HG03460 (cell line): Measurements from ENCODE around the gene FGF21.
A peak's percentile ranks its signal among the peaks of the same experiment; 100 is the strongest.
"Not testable (repeated sequence)": the region's sequence is repeated elsewhere in the genome, so short reads cannot be mapped to it uniquely, and the experiment has no call there.

Experiments used
- ATAC-seq: cut with Tn5 transposase; IDR thresholded peaks from one replicate; pipeline ENCODE4 v1.9.1; 2021; ENCODE audit not compliant: unreplicated experiment

The FGF21 gene

GRCh38 chr19:48786422-48786821 lies 31.1 kb downstream of the FGF21 start:
- ATAC-seq: not testable (repeated sequence)

DNA sequence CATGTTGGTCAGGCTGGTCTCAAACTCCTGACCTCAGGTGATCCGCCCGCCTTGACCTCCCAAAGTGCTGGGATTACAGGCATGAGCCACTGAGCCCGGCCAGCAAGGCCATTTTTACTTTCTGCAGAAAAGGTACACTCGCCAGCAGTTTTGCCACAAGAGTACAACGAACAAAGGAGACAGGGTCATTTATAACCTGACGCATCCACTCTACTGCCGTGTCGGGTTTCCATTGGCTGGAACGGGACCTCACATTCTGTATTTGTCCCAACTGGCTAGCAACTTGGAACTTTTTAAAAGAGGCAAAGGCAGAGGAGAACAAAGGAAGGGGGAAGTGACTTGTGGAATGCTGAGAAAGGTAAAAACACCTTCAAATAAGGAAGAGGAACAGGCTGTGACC lies 32.0 kb downstream of the FGF21 start:
- ATAC-seq: not testable (repeated sequence)

GRCh38 chr19:48793271-48793670 lies 37.9 kb downstream of the FGF21 start:
- no peak for ATAC-seq

DNA sequence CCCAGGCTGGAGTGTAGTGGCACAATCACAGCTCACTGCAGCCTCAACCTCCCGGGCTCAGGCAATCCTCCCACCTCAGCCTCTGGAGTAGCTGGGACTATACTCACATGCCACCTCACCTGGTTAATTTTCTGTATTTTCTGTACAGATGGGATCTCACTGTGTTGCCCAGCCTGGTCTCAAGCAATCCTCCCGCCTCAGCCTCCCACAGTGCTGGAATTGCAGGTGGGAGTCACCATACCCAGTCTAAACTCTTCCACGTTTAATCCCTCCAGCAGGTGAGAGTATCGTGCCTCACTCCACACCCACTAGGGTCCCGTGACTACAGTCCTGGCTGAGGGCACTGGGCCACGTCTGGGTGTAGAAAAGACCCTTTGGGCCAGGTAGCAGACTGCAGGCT lies 39.0 kb downstream of the FGF21 start:
- no peak for ATAC-seq

DNA sequence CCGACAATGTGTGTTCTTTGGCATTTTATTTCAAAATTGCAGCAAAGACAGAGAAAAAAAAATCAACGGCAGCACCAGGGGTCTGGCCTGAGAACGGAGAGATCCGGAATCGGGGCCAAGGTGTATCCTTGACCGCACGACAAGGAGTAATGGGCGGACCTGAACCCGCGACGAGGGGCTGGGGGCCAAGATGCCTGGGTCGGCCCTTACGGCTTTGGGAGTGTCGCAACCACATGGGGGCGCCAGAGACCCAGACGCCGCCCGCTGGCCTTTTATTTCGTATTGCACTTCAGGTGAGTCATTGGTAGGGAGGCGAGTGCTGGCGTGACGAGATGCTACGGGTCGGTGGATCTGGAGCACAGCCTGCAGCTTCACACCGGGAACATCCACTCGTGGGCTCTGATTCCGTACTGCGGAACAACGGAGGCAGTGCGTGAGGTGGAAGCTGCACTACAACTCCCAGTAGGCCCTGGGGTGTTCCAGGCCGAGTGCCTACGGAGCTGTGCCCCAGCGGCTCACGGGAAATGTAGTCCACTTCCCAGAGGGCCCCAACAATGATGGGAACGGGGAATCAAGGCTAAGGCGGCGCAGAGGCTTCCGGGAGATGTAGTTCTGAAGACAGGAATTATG lies 39.8 kb downstream of the FGF21 start:
- peak; percentile 85 for ATAC-seq

DNA sequence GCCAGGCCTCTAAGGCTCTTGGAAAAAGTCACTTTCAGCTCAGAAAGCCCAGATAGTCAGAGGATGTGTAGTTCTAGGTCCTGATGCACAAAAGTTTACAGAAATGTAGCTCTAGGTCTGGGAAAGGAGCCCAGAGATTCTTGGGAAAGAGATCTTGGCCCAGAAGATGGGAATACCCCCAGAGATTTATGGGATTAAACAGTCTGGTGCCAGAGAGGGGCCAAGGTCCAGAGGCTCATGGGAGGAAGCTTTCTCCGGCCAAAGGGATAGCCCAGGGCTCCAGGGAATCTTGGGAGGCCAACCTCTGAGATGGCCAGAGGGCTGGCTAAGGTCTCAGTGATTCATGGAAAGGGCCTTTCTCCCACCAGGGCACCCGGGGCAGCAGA lies 40.4 kb downstream of the FGF21 start:
- ATAC-seq: no peak

GRCh38 chr19:48796298-48797083 lies 41.2 kb downstream of the FGF21 start:
- ATAC-seq: no peak

DNA sequence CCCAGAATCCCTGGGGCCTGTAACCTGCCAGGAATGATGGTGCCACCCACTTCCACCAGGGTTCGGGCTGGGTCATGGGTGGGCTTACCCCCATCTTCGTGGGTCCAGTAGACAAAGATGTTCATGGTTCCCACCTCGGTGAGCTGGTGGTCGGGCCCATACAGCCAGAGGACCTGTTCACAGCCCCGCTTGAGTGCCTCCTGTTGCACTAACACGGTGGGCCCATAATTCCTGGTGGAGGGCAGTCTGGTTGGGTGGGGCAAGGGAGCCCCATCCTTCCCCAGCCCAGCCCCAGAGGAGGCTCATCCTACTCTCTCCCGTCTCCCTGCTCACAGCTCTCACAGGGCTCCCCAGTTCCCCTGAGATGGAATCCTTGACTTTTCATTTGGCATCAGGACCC lies 41.8 kb downstream of the FGF21 start:
- ATAC-seq: no peak

DNA sequence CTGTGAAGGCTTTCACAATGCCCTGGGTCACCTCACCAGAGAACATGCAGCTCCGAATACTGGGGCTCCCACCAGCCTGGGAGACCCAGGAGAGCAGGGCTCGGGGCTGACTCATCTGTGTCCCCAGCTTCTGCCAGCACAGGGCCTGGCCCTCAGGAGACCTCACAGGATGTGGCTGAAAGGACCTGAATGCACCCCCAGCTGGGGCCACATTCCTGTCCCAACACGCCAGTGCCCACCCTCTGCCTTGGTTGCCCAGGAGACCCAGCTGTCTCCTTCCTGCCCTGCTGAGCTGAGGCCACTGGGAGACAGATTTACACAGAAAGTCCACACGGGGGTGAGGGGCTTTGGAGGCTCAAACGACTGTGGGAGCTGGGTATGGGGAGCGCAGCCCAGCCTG lies 43.6 kb downstream of the FGF21 start:
- ATAC-seq: no peak

DNA sequence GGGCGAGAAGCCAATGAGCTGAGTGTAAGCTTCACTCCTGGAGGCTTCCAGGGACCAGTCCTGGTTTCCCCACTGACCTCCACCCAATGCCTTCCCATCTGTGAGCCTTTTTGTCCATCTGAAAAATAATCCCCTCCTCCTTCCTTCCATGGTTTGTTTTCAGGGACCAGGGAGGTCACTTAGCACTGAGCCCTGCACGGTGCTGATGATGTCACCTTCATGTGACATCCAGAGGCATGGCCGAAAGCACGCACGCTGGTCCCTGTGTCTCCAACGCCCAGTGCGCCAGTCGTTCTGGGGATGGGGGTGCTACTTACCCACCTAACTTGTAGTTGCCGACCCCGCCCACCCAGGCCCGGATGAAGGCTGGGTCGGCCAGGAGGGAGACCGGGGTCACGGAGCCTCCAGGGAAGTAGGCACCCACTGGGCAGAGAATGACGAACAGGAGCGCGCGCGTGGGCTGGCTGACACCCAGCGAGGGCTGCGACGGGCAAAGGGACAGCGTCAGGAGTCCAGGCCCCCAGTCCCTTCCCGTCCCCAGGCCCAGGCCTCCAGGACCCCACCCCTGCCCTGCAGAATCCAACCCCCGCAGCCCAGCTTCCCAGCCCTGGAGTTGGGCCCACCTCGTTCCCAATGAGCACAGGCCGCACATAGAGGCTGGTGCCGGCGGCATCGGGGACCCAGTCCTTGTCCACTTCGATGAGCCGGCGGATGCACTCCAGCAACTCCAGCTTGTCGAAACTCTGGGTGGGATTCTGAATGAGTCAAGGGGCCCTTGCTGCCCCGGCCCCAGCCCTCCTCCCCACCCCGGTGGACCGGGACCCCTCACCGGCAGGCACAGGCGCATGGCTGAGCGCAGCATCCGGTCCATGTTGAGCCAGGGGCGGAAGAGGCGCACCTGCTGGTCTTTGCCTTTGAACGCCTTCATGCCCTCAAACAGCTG lies 44.3 kb downstream of the FGF21 start:
- no peak for ATAC-seq

GRCh38 chr19:48802623-48803022 lies 47.3 kb downstream of the FGF21 start:
- ATAC-seq: no peak

DNA sequence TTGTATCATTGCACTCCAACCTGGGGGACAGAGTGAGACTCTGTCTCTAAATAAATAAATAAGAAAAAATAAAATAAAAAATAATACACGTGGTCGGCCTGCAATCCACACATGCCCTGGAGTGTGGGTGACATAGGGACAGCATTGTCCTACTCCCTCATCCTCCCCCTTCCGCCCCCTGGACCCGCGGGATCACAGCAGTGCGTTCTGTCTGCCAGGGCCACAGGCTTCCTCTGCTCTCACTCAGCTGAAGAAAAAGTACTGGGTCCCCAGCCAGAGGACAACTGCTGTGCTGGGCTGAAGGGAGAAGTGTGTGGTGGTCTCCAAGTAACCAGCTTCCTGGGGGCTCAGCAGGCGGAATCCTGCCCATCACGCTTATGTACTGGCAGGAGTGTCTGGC lies 49.2 kb downstream of the FGF21 start:
- ATAC-seq: no peak

DNA sequence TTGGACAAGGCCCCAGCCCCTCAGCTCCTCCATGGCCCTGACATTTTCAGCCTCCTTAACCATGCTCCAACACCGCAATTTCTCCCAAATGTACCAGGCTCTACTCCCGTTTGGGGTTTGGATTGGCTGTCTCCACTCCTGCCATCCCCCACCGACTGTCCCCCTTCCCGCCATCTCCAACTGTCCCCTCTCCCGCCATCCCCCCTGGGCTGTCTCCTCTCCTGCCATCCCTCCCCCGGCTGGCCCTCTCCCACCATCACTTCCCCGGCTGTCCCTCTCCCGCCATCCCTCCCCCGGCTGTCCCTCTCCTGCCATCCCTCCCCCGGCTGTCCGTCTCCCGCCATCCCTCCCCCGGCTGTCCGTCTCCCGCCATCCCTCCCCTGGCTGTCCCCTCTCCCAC lies 50.1 kb downstream of the FGF21 start:
- ATAC-seq: no peak

GRCh38 chr19:48806518-48806817 lies 51.1 kb downstream of the FGF21 start:
- no peak for ATAC-seq

DNA sequence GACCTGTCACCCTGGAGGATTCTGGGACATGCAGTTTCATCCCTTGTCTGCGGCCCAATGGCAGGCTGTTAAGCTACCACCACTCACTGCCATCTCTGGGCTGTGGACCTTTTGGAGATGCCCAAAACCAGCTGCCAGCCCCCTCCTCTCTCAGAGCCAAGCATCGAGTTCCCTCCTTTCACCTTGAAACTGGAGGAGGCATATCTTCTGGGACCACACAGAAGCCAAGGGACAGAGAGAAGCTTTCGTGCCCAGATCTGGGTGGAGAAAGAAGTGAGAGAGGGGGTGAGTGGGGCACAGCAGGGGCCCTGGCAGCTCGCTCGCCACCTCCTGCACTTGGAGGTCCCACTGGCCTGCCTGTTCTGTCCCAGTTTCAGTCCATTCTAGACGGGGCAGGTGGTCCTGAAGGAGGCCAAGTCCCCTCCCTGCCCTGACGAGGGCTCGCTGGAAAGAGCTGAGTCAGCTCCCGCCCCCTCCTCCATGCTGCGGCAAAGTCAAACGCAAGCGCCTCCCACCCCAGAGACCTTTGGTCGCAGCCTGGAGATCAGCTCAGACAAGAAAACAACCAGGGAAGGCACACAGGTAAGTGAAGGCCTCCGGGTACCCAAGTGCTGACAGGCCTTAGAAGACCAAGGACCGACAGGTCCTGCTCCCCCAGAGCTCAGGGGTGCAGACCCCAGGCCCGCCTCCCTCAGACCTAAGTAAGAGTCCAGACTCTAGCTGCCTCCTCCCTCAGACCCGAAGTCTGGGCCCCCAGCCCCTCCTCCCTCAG lies 51.7 kb downstream of the FGF21 start:
- ATAC-seq: no peak

DNA sequence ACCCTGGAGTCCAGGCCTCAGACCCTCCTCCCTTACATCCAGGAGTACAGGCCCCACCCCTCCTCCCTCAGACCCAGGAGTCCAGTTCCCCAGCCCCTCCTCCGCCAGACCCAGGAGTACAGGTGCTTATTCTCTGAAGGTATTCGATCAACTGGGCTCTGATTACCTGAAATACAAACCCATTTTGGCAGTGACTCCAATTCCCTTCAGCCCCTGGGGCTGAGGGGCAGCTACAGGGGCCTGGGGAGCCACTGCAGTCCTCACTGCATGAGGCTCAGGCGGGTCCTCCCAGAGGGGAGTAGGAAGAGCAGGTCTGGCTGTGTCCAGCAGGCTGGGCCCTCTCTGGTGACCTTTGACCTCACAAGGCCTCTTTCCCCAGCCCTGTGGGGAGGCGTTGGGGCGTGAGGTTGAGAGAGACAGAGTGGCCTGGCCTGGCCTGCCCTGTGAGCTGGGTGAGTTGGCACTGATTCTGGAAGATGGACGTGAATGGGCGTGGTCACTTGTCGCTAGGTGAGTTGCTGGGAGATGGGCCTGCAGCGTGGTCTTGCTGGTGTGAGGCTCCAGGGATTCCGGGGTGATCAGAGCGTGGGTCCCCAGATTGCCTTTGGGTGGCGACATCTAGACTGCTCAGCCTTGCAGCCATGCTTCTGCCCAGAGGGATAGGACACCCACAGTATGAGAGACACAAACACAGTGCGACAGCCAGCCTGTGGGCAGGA lies 52.4 kb downstream of the FGF21 start:
- ATAC-seq: no peak
